ENCODE measurements around the gene MRM2. TPM values are rescaled to one million over a fixed set of nuclear protein-coding genes. Genes with fewer than 3 reads are reported as not detected.

MRM2 gene
- total RNA-seq, 6 donors from 2014 or later: 9.4 to 27.0 (median 23.0) TPM

DNA sequence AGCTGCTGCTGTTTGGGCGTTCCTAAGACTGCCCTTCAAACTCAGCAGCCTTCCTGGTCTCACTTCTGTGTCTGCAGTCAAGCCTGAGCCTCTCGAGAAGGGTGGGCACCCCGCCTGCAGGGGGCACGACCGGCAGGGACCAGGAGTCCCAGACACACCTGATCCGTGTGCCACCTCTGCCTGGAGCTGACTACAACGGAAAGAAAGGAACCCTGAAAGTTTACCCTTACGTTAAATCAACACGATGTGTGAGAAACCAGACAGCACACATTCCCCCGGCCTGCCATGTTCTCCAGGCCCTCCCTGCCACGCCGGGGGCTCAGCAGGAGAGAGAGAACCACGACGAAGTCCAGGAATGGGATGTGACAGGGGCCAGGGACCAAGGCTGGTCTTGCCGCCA is 14.3 kb downstream of the MRM2 start:
- Histone ChIP-seq H3K27me3 (no peaks in the 10 kb centered on the region), H3K9me3 (no peaks in the 10 kb centered on the region), H3K4me3 (no peak overlapping the region), H3K27ac (no peak overlapping the region), H3K4me1 (peaks cover 13 to 33% (median 24%) of the 10 kb centered on the region in 4 donors), H3K36me3 (peaks cover 0 to 51% (median 29%) of the 10 kb centered on the region in 4 donors)
- ATAC-seq (ENCODE audit: low FRiP score in 2 of 2): no peak
- 89 to 95% methylated on average over 11 of the region's 15 CpGs for WGBS, 2 donors
- peak in 1 of 2 donors; percentile 62 for DNase-seq
- TF ChIP-seq POLR2AphosphoS5 (IDR thresholded peaks at IDR 0.05): no peak
- no peak for TF ChIP-seq POLR2A (IDR thresholded peaks at IDR 0.05)
- TF ChIP-seq, protein P1, sequence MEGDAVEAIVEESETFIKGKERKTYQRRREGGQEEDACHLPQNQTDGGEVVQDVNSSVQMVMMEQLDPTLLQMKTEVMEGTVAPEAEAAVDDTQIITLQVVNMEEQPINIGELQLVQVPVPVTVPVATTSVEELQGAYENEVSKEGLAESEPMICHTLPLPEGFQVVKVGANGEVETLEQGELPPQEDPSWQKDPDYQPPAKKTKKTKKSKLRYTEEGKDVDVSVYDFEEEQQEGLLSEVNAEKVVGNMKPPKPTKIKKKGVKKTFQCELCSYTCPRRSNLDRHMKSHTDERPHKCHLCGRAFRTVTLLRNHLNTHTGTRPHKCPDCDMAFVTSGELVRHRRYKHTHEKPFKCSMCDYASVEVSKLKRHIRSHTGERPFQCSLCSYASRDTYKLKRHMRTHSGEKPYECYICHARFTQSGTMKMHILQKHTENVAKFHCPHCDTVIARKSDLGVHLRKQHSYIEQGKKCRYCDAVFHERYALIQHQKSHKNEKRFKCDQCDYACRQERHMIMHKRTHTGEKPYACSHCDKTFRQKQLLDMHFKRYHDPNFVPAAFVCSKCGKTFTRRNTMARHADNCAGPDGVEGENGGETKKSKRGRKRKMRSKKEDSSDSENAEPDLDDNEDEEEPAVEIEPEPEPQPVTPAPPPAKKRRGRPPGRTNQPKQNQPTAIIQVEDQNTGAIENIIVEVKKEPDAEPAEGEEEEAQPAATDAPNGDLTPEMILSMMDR (IDR thresholded peaks at IDR 0.05): no peak
- no peak for TF ChIP-seq EP300 (IDR thresholded peaks at IDR 0.05)

DNA sequence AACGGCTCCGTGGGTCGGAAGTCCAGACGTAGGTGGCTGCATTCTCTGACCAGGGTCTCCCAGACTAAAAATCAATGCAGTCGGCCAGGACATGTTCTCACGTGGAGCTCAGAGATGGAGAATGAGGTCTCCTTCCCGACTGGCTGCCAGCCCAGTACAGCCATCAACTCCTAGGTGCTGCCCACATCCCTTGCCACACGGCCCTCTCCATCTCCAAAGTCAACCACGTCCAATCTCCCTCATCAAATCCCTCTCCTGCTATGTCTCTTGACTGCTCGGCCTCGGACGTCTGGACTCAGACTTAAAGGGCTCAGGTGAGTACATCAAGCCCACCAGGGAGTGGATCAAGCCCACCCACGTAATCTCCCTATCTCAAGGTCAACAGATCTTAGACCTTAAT is 16.2 kb downstream of the MRM2 start:
- peaks cover 6 to 70% (median 47%) of the 10 kb centered on the region in 4 donors for H3K36me3 ChIP-seq
- peaks cover 0 to 21% (median 9%) of the 10 kb centered on the region in 4 donors for H3K4me1 ChIP-seq
- DNase-seq: no peak
- TF ChIP-seq, protein P1 (IDR thresholded peaks at IDR 0.05): no peak
- TF ChIP-seq POLR2A (IDR thresholded peaks at IDR 0.05) (no peak), POLR2AphosphoS5 (IDR thresholded peaks at IDR 0.05) (no peak), EP300 (IDR thresholded peaks at IDR 0.05) (no peak)
- 93 to 98% methylated on average over 12 to 13 of the region's 13 CpGs for WGBS, 2 donors
- H3K27me3 ChIP-seq: no peaks in the 10 kb centered on the region
- no peak overlapping the region for H3K4me3 ChIP-seq
- no peaks in the 10 kb centered on the region for H3K9me3 ChIP-seq
- H3K27ac ChIP-seq: peak overlapping the region; percentile 39 to 83 (median 65)
- no peak for ATAC-seq (ENCODE audit: low FRiP score in 2 of 2)

GRCh38 chr7:2225336-2225735 is 16.7 kb downstream of the MRM2 start:
- peaks cover 6 to 75% (median 52%) of the 10 kb centered on the region in 4 donors for H3K36me3 ChIP-seq
- no peaks in the 10 kb centered on the region for H3K27me3 ChIP-seq
- H3K4me1 ChIP-seq: peaks cover 0 to 16% (median 7%) of the 10 kb centered on the region in 4 donors
- no peaks in the 10 kb centered on the region for H3K9me3 ChIP-seq
- DNase-seq: peak; percentile 55 to 89
- ATAC-seq (ENCODE audit: low FRiP score in 2 of 2): peak; percentile 36 to 81
- H3K4me3 ChIP-seq: no peak overlapping the region
- peak overlapping the region; percentile 59 to 83 (median 70) for H3K27ac ChIP-seq
- no peak for TF ChIP-seq POLR2A (IDR thresholded peaks at IDR 0.05)
- TF ChIP-seq, protein P1 (IDR thresholded peaks at IDR 0.05): no peak
- peak in 1 of 4 donors; percentile 87 for TF ChIP-seq EP300 (IDR thresholded peaks at IDR 0.05)
- peak; percentile 28 to 48 for TF ChIP-seq POLR2AphosphoS5 (IDR thresholded peaks at IDR 0.05)
- 70 to 75% methylated on average over 13 to 14 of the region's 14 CpGs for WGBS, 2 donors

DNA sequence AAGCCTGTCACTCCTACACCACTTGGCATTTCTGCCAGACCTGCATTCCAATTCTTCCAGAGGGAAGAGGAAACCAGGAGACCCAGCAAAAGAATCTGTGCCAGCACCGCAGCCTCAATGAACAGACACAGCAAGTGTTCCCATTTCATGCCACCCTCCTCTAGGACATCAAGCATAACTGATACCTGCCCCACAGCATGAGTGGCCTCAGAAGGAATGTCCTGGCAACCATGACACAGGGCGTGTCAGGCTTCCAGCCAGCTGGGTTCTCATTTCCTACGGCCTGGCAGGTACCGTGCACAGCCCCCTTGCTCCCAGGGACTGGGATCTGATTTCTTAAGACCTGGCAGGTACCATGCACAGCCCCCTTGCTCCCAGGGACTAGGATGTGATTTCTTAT is 17.1 kb downstream of the MRM2 start:
- Histone ChIP-seq H3K9me3 (no peaks in the 10 kb centered on the region), H3K27ac (peak overlapping the region; percentile 59 to 83 (median 70)), H3K36me3 (peaks cover 6 to 79% (median 56%) of the 10 kb centered on the region in 4 donors), H3K27me3 (no peaks in the 10 kb centered on the region), H3K4me1 (peaks cover 0 to 15% (median 7%) of the 10 kb centered on the region in 4 donors), H3K4me3 (no peak overlapping the region)
- TF ChIP-seq POLR2AphosphoS5 (IDR thresholded peaks at IDR 0.05) (peak in 1 of 2 donors; percentile 3), POLR2A (IDR thresholded peaks at IDR 0.05) (no peak), EP300 (IDR thresholded peaks at IDR 0.05) (no peak)
- TF ChIP-seq, protein P1 (IDR thresholded peaks at IDR 0.05): no peak
- WGBS, 2 donors: 53 to 100% methylated on average over 1 to 4 of the region's 4 CpGs
- peak in 1 of 2 donors; percentile 80 for DNase-seq
- ATAC-seq (ENCODE audit: low FRiP score in 2 of 2): peak; percentile 20 to 81

DNA sequence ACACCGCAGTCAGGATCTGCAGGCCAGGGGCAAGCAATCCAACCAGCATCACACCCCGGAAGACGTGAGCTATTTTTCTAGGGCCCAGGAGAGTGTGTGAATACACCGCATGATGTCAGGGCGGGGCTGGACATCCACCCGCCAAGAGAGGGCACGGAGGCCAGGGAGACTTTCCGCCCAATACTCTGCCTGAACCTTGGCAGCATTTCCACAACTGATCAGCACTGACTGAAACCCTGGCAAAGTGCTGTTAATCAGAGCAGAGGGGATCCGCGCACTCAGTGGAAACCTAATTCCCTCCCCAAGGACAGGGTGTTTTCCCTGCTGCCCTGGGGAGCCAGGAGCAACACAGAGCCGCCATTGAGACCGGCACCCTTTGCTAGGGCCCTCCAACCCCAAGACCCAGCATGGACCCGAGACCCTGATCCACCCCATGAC is 17.5 kb downstream of the MRM2 start:
- H3K9me3 ChIP-seq: no peaks in the 10 kb centered on the region
- TF ChIP-seq EP300 (IDR thresholded peaks at IDR 0.05) (no peak), POLR2A (IDR thresholded peaks at IDR 0.05) (no peak), POLR2AphosphoS5 (IDR thresholded peaks at IDR 0.05) (no peak)
- TF ChIP-seq, protein P1 (IDR thresholded peaks at IDR 0.05): no peak
- DNase-seq (peak in 1 of 2 donors; percentile 47), ATAC-seq (ENCODE audit: low FRiP score in 2 of 2) (no peak)
- peaks cover 6 to 80% (median 55%) of the 10 kb centered on the region in 4 donors for H3K36me3 ChIP-seq
- H3K27me3 ChIP-seq: no peaks in the 10 kb centered on the region
- H3K4me3 ChIP-seq: no peak overlapping the region
- WGBS, 2 donors: 77 to 92% methylated on average over 9 to 13 of the region's 13 CpGs
- peak overlapping the region; percentile 40 to 83 (median 66) for H3K27ac ChIP-seq
- H3K4me1 ChIP-seq: peaks cover 0 to 15% (median 7%) of the 10 kb centered on the region in 4 donors

Data from upper lobe of left lung (tissue), 6 donors.